Esophagus muscularis mucosa (tissue), 4 donors: ENCODE data around the gene AP3B2. TPM values are rescaled to one million over a fixed set of nuclear protein-coding genes. Genes with fewer than 3 reads are reported as not detected.

Experiments
- DNase-seq: peaks from one replicate; pipeline ENCODE4 v3.0.0-alpha.2; 2017; ENCODE audit errors: extremely low spot score
- H3K27ac ChIP-seq, 4 donors: fragments of 200-600 bp; sonication (generic); replicated peaks in 1 of 4; 1 replicate in 3 of 4; 2 replicates in 1 of 4; pipeline ENCODE4 v1.5.1; 2016 to 2019; ENCODE audit warnings: mild to moderate bottlenecking in 1 of 4
- H3K27me3 ChIP-seq, 4 donors: fragments of 200-600 bp; sonication (generic); one replicate each; pipeline versions ENCODE4 v1.5.1 to v1.6.0; 2016 to 2019
- H3K36me3 ChIP-seq, 4 donors: fragments of 200-600 bp; sonication (generic); one replicate each; pipeline ENCODE4 v1.5.1; 2016 to 2019
- H3K4me1 ChIP-seq, 4 donors: fragments of 200-600 bp; sonication (generic); one replicate each; pipeline ENCODE4 v1.5.1; 2016 to 2019
- H3K4me3 ChIP-seq, 4 donors: fragments of 200-600 bp; sonication (generic); 1 replicate in 2 of 4; 2 replicates in 2 of 4; pipeline ENCODE4 v1.5.1; 2016 to 2019; ENCODE audit warnings: mild to moderate bottlenecking in 4 of 4, moderate library complexity in 1 of 4
- H3K9me3 ChIP-seq, 4 donors: fragments of 200-600 bp; sonication (generic); 1 replicate in 3 of 4; 2 replicates in 1 of 4; pipeline ENCODE4 v1.5.1; 2016 to 2019
- CTCF ChIP-seq, 3 experiments: fragments of 200-600 bp in 2 of 3; fragments of 450-650 bp in 1 of 3; sonication (generic) in 2 of 3; IDR thresholded peaks; one replicate each; pipeline ENCODE4 v1.5.1; 2017 to 2019; ENCODE audit warnings: antibody characterized with exemption in 3 of 3, mild to moderate bottlenecking in 2 of 3, moderate library complexity in 1 of 3
- EP300 ChIP-seq: sonication (generic); formaldehyde crosslinking; IDR thresholded peaks from one replicate; pipeline ENCODE4 v1.6.1; 2017; ENCODE audit warnings: antibody characterized with exemption
- POLR2A ChIP-seq: fragments of 450-650 bp; IDR thresholded peaks from one replicate; pipeline ENCODE4 v1.6.1; 2017; ENCODE audit warnings: antibody characterized with exemption, moderate library complexity, mild to moderate bottlenecking, low read depth
- POLR2AphosphoS5 ChIP-seq, 2 donors: sonication (generic); formaldehyde crosslinking; IDR thresholded peaks; one replicate each; pipeline ENCODE4 v1.6.1; 2017; ENCODE audit warnings: antibody characterized with exemption in 2 of 2
- WGBS: methylation state at CpG from one replicate; pipeline ENCODE4 v1.1.5; 2018; 5-methylcytosine and 5-hydroxymethylcytosine counted together
- intact Hi-C: fragments of 100-400 bp; cut with DNase I; formaldehyde crosslinking; loops from one replicate; pipeline ENCODE4 v1.15.1; 2023
- total RNA-seq, 4 donors: library from RNA; depleted of rRNA; stranded (reverse); fragments of >200 nt; gene quantifications; one replicate each; pipeline versions ENCODE4 v1.1.0 to v1.2.1, GENCODE V29; 2016

The AP3B2 gene
- total RNA-seq, 4 donors from 2014 or later, result 1.2 to 2.1 (median 1.7) TPM

GRCh38 chr15:82649226-82649999 lies 60.3 kb downstream of the AP3B2 start:
- peaks cover 17 to 32% (median 30%) of the 10 kb centered on the region in 4 donors for H3K4me1 ChIP-seq
- no peaks in the 10 kb centered on the region for H3K36me3 ChIP-seq
- no peak for DNase-seq
- intact Hi-C loops, result loop anchor here (5.0 kb wide), 1 partner anchor 103 kb away; no protein-coding TSS in a partner anchor
- H3K27me3 ChIP-seq, result peaks cover 0 to 39% (median 17%) of the 10 kb centered on the region in 4 donors
- H3K4me3 ChIP-seq, result no peak overlapping the region
- WGBS, result 81% methylated on average over 11 of the region's 11 CpGs
- H3K27ac ChIP-seq, result no peak overlapping the region
- TF ChIP-seq CTCF (IDR thresholded peaks at IDR 0.05) (no peak), POLR2A (no peak), EP300 (no peak), POLR2AphosphoS5 (IDR thresholded peaks at IDR 0.05) (no peak)
- no peaks in the 10 kb centered on the region for H3K9me3 ChIP-seq

- intact Hi-C loops, result loop anchor here (5.0 kb wide), 1 partner anchor 104 kb away; no protein-coding TSS in a partner anchor
- H3K9me3 ChIP-seq, result no peaks in the 10 kb centered on the region
- H3K27ac ChIP-seq, result peak overlapping the region; percentile 59 to 72 (median 66)
- peak overlapping the region; percentile 65 to 85 (median 70) for H3K4me3 ChIP-seq
- H3K27me3 ChIP-seq, result peaks cover 0 to 44% (median 17%) of the 10 kb centered on the region in 4 donors
- peaks cover 17 to 32% (median 30%) of the 10 kb centered on the region in 4 donors for H3K4me1 ChIP-seq
- no peak for DNase-seq
- WGBS, result 31% methylated on average over 26 of the region's 41 CpGs
- no peak for TF ChIP-seq POLR2AphosphoS5 (IDR thresholded peaks at IDR 0.05)
- no peaks in the 10 kb centered on the region for H3K36me3 ChIP-seq
Measured at GRCh38 chr15:82648257-82649103, 61.2 kb downstream of the AP3B2 start.

- Histone ChIP-seq H3K9me3 (no peaks in the 10 kb centered on the region), H3K27ac (peak overlapping the region; percentile 59 to 72 (median 66)), H3K27me3 (peaks cover 0 to 47% (median 17%) of the 10 kb centered on the region in 4 donors), H3K36me3 (no peaks in the 10 kb centered on the region), H3K4me3 (peak overlapping the region; percentile 65 to 85 (median 70)), H3K4me1 (peaks cover 17 to 32% (median 30%) of the 10 kb centered on the region in 4 donors)
- DNase-seq, result no peak
- TF ChIP-seq POLR2AphosphoS5 (IDR thresholded peaks at IDR 0.05) (no peak), EP300 (no peak)
- no CpG with 5 or more reads among the region's 49 CpGs for WGBS
- intact Hi-C loops, result loop anchor here (5.0 kb wide), 1 partner anchor 104 kb away; no protein-coding TSS in a partner anchor
Measured at GRCh38 chr15:82647835-82648256, 61.8 kb downstream of the AP3B2 start.

GRCh38 chr15:82647045-82647834 lies 62.4 kb downstream of the AP3B2 start, which contains the start of gene CPEB1:
TSS of gene CPEB1 (minus strand) at chr15:82647363. CDS start at chr15:82628459, 18,904 bp downstream.
- Histone ChIP-seq H3K27me3 (peaks cover 0 to 50% (median 17%) of the 10 kb centered on the region in 4 donors), H3K27ac (peak within 1 kb of the TSS; percentile 59 to 72 (median 66))

More at GRCh38 chr15:82647045-82647834, 62.4 kb downstream of the AP3B2 start, which contains the start of gene CPEB1:
- 4% methylated on average over 17 of the region's 96 CpGs for WGBS
- intact Hi-C loops, result loop anchor here (5.0 kb wide), 1 partner anchor 105 kb away; no protein-coding TSS in a partner anchor
- Histone ChIP-seq H3K36me3 (no peaks in the 10 kb centered on the region), H3K4me3 (peak within 1 kb of the TSS; percentile 65 to 85 (median 70)), H3K4me1 (peaks cover 17 to 32% (median 30%) of the 10 kb centered on the region in 4 donors), H3K9me3 (no peaks in the 10 kb centered on the region)
- TF ChIP-seq EP300, result no peak
- no peak for TF ChIP-seq POLR2A
- peak in 1 of 3 experiments; percentile 9 for TF ChIP-seq CTCF (IDR thresholded peaks at IDR 0.05)
- peak in 1 of 2 donors; percentile 34 for TF ChIP-seq POLR2AphosphoS5 (IDR thresholded peaks at IDR 0.05)
- no peak for DNase-seq
